ENCODE data around the gene ATG13.

The ATG13 gene

DNA sequence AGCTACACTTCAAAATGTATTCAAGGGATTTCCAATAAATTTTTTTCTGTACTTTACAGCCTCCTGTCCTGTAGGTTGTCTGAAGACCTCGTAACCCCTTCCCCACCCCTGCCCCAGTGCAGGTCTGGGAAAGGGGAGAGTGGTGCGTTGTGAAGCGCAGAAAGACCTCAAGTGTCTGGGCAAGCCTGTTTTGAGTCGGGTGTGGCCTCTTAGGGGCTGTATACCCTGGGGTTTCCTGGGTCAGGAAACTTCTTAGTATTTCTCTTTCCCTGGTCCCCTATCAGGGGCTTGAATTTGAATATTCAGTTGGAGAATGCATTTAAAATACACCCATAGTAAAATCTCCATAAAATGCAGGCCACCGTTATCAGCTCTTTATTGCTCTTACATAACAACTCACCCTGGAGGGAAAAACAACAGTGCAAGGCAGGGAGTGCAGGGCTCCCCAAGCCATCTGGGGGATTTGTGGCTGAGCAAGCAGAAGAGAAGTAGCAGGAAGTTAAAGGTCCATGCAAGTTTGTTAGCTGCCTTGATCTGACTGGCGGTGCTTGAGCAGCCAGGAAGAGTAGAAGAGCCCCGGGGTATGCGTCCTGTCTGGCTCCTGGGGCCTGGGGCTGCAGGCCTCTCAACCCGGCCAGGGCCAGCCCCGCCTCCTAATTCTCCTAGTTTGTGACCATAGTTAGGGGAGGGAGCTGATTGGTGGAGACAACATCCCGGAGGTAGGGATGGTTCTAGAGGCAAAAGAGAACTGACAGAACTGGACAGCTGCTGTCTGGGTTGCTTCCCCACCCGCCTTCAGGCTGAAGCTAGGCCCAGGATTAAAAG, 57.3 kb downstream of the ATG13 start:
- Histone ChIP-seq H3K9ac (ENCODE audit: low read length) (no peak overlapping the region), H3K4me1 (ENCODE audit: control insufficient read depth, insufficient read depth, low read length) (peaks cover 12% of the 10 kb centered on the region), H3K36me3 (ENCODE audit: control insufficient read depth, insufficient read depth, low read length) (peaks cover 44% of the 10 kb centered on the region), H3K27ac (ENCODE audit: low read depth, low read length) (peak overlapping the region; percentile 59), H3K27me3 (ENCODE audit: control insufficient read depth, insufficient read depth, low read length) (no peaks in the 10 kb centered on the region), H3K4me3 (ENCODE audit: low read length) (no peak overlapping the region)

DNA sequence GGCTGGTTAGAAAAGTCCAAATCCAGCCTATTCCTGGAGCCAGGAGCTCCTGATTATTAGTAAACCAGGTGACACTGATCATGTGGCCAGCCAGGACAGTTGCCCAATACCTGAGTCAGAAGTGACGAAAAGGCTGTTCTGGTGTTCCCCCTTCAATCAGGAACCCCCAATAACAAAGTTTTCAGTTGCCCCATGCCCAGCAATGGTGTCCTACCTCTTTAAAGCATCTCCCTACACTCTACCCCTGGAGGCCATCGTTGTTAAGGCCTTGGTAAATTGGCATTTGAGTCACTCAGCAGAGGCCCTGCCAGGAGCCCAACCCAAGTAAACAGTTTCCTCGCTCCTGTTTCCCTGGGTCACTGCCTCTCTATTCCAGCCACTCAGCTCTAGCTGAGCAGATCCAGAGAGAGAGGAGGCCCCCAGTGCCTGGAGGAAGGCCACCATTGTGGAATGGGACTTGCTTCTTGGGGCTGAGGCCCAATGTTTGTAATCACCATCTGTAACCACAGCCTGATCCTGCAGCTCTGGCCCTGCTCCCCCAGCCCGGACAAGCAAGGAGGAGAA, 58.0 kb downstream of the ATG13 start:
- no peak overlapping the region for H3K4me3 ChIP-seq (ENCODE audit: low read length)
- H3K4me1 ChIP-seq (ENCODE audit: control insufficient read depth, insufficient read depth, low read length) = peaks cover 12% of the 10 kb centered on the region

GRCh38 chr11:46675949-46676348, 58.6 kb downstream of the ATG13 start:
- H3K9ac ChIP-seq (ENCODE audit: low read length) = no peak overlapping the region

More for the DNA sequence above, 58.0 kb downstream of the ATG13 start:
- Histone ChIP-seq H3K9ac (ENCODE audit: low read length) (no peak overlapping the region), H3K36me3 (ENCODE audit: control insufficient read depth, insufficient read depth, low read length) (peaks cover 48% of the 10 kb centered on the region), H3K27me3 (ENCODE audit: control insufficient read depth, insufficient read depth, low read length) (no peaks in the 10 kb centered on the region), H3K27ac (ENCODE audit: low read depth, low read length) (peak overlapping the region; percentile 58)

DNA sequence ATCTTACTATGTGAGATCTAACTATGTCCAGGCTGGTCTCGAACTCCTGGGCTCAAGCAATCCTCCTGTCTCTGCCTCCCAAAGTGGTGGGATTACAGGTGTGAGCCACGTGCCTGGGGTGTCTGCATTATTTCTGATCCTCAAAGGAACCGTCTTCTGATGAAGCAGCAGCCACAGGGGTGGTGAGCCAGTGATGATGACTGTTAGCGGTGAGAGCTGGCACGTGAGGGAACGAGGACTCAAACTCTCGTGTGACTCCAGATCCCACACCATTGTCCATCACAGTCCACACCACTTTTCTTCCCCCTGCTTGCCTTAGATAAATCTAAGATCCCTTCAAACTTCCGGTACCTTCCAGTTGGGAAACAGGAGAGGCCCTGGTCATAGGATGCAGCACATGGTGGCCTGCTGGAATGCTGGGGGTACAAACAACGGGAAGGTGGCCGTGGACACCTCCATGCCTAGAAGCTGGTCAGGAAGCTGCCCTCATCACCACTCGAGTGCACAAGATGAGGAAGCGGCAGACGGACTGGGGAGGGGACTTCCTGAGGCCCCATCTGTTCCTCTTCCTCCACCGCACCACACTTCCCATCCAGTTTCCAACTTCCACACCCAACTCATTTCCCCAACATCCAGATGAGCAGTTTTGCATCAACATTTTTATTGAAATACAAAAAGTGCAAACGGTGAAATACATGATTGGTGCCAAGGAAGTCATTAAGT, 59.2 kb downstream of the ATG13 start:
- Histone ChIP-seq H3K27ac (ENCODE audit: low read depth, low read length) (no peak overlapping the region), H3K27me3 (ENCODE audit: control insufficient read depth, insufficient read depth, low read length) (no peaks in the 10 kb centered on the region), H3K4me3 (ENCODE audit: low read length) (no peak overlapping the region), H3K36me3 (ENCODE audit: control insufficient read depth, insufficient read depth, low read length) (peaks cover 45% of the 10 kb centered on the region), H3K9ac (ENCODE audit: low read length) (no peak overlapping the region), H3K4me1 (ENCODE audit: control insufficient read depth, insufficient read depth, low read length) (peaks cover 12% of the 10 kb centered on the region)

More at GRCh38 chr11:46675949-46676348, 58.6 kb downstream of the ATG13 start:
- Histone ChIP-seq H3K27me3 (ENCODE audit: control insufficient read depth, insufficient read depth, low read length) (no peaks in the 10 kb centered on the region), H3K36me3 (ENCODE audit: control insufficient read depth, insufficient read depth, low read length) (peaks cover 43% of the 10 kb centered on the region), H3K27ac (ENCODE audit: low read depth, low read length) (peak overlapping the region; percentile 58), H3K4me3 (ENCODE audit: low read length) (no peak overlapping the region), H3K4me1 (ENCODE audit: control insufficient read depth, insufficient read depth, low read length) (peaks cover 12% of the 10 kb centered on the region)

DNA sequence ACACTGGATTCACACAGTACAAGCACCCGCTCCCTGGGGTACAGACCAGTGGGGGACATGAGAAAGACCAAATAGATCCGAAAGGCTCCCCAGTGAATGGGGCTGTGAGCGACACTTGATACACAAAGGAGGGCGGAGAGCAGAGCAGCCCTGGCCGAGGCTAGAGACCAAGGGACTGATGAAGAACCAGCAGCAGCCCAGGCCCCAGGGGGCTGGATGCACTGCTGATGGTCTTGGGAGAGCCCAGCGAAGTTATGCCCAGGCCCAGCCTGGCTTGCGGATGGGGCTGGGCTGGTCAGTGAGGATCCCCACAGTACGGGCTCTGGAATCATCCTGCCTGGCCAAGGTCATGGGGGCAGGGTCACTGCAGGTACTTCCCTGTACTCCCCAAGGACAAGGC, 59.8 kb downstream of the ATG13 start:
- H3K4me3 ChIP-seq (ENCODE audit: low read length) = no peak overlapping the region
- no peaks in the 10 kb centered on the region for H3K27me3 ChIP-seq (ENCODE audit: control insufficient read depth, insufficient read depth, low read length)
- peaks cover 49% of the 10 kb centered on the region for H3K36me3 ChIP-seq (ENCODE audit: control insufficient read depth, insufficient read depth, low read length)
- H3K27ac ChIP-seq (ENCODE audit: low read depth, low read length) = no peak overlapping the region
- H3K9ac ChIP-seq (ENCODE audit: low read length) = no peak overlapping the region
- H3K4me1 ChIP-seq (ENCODE audit: control insufficient read depth, insufficient read depth, low read length) = peaks cover 12% of the 10 kb centered on the region

DNA sequence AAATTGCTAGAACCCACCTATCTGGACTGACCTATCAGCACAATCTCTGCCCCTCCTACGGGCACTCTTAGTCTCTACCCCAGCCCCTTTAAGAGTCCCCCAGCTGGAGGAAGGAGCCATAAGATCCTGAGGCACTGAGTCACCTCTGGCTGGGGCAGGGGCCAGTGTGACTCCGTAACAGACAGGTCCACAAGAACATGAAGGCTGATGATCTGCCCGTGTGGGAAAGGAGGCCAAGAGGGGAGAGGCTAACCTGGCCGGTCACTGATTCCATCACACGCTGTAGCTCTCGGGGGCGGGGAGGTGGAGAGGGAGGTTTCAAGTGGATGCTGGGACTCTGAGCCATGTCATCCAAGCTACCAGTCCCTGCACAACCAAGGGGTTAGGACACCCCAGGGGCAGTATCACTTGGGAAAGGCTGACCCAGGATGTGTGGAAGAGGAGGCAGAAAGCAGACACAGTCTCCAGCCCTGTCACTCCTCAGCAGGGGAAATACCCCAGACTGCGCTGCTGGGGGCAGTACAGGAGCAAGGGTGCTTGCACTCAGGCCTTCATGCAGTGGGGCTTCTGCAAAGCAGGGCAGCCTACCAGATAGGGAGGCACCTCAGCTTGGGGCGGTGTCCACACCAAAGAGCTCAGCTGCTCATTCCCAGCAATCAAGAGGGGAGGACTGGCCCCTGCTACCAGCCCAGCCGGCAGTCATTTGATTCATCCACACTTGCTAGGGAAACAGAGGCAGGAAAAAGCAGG, 60.8 kb downstream of the ATG13 start:
- Histone ChIP-seq H3K4me3 (ENCODE audit: low read length) (no peak overlapping the region), H3K9ac (ENCODE audit: low read length) (no peak overlapping the region), H3K36me3 (ENCODE audit: control insufficient read depth, insufficient read depth, low read length) (peaks cover 43% of the 10 kb centered on the region), H3K4me1 (ENCODE audit: control insufficient read depth, insufficient read depth, low read length) (peaks cover 12% of the 10 kb centered on the region), H3K27ac (ENCODE audit: low read depth, low read length) (no peak overlapping the region), H3K27me3 (ENCODE audit: control insufficient read depth, insufficient read depth, low read length) (no peaks in the 10 kb centered on the region)

GRCh38 chr11:46678741-46679130, 61.4 kb downstream of the ATG13 start:
- no peak overlapping the region for H3K27ac ChIP-seq (ENCODE audit: low read depth, low read length)
- H3K4me3 ChIP-seq (ENCODE audit: low read length) = no peak overlapping the region
- H3K4me1 ChIP-seq (ENCODE audit: control insufficient read depth, insufficient read depth, low read length) = peaks cover 12% of the 10 kb centered on the region
- H3K36me3 ChIP-seq (ENCODE audit: control insufficient read depth, insufficient read depth, low read length) = peaks cover 41% of the 10 kb centered on the region
- H3K9ac ChIP-seq (ENCODE audit: low read length) = no peak overlapping the region
- H3K27me3 ChIP-seq (ENCODE audit: control insufficient read depth, insufficient read depth, low read length) = no peaks in the 10 kb centered on the region

- H3K36me3 ChIP-seq (ENCODE audit: control insufficient read depth, insufficient read depth, low read length) = peaks cover 38% of the 10 kb centered on the region
- H3K4me3 ChIP-seq (ENCODE audit: low read length) = no peak overlapping the region
- H3K9ac ChIP-seq (ENCODE audit: low read length) = no peak overlapping the region
- H3K27me3 ChIP-seq (ENCODE audit: control insufficient read depth, insufficient read depth, low read length) = no peaks in the 10 kb centered on the region
- H3K27ac ChIP-seq (ENCODE audit: low read depth, low read length) = no peak overlapping the region
- peaks cover 12% of the 10 kb centered on the region for H3K4me1 ChIP-seq (ENCODE audit: control insufficient read depth, insufficient read depth, low read length)
These were observed 62.1 kb downstream of the ATG13 start for GRCh38 chr11:46679241-46680163.

- H3K4me3 ChIP-seq (ENCODE audit: low read length) = no peak overlapping the region
- H3K27me3 ChIP-seq (ENCODE audit: control insufficient read depth, insufficient read depth, low read length) = no peaks in the 10 kb centered on the region
- H3K36me3 ChIP-seq (ENCODE audit: control insufficient read depth, insufficient read depth, low read length) = peaks cover 38% of the 10 kb centered on the region
- H3K9ac ChIP-seq (ENCODE audit: low read length) = no peak overlapping the region
- peaks cover 8% of the 10 kb centered on the region for H3K4me1 ChIP-seq (ENCODE audit: control insufficient read depth, insufficient read depth, low read length)
- no peak overlapping the region for H3K27ac ChIP-seq (ENCODE audit: low read depth, low read length)
These were observed 62.9 kb downstream of the ATG13 start for GRCh38 chr11:46680164-46680760.

GRCh38 chr11:46680815-46681214, 63.5 kb downstream of the ATG13 start:
- Histone ChIP-seq H3K36me3 (ENCODE audit: control insufficient read depth, insufficient read depth, low read length) (peaks cover 38% of the 10 kb centered on the region), H3K27me3 (ENCODE audit: control insufficient read depth, insufficient read depth, low read length) (no peaks in the 10 kb centered on the region), H3K4me3 (ENCODE audit: low read length) (no peak overlapping the region), H3K9ac (ENCODE audit: low read length) (no peak overlapping the region), H3K4me1 (ENCODE audit: control insufficient read depth, insufficient read depth, low read length) (peaks cover 3% of the 10 kb centered on the region), H3K27ac (ENCODE audit: low read depth, low read length) (no peak overlapping the region)

DNA sequence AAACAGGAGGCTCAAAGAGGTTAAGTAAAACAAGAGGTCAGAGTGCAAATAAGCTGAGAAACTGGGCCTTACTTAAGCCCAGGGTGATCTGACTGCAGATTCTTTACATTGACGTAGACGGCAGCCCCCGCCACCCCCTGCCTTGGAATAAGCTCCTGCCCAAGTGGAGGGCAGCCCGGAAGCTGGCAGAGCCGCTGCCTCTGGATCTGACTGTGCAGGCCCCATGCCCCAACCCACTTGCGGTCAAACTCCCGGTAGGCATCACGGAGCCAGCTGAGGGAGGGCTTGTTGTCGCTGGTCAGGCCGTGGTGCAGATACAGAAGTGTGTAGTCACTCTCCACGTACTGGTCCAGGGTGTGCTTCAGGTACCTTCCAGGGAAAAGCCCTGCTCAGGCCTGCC, 64.5 kb downstream of the ATG13 start:
- H3K9ac ChIP-seq (ENCODE audit: low read length) = no peak overlapping the region
- no peak overlapping the region for H3K4me3 ChIP-seq (ENCODE audit: low read length)
- peaks cover 35% of the 10 kb centered on the region for H3K36me3 ChIP-seq (ENCODE audit: control insufficient read depth, insufficient read depth, low read length)
- H3K4me1 ChIP-seq (ENCODE audit: control insufficient read depth, insufficient read depth, low read length) = no peaks in the 10 kb centered on the region
- no peak overlapping the region for H3K27ac ChIP-seq (ENCODE audit: low read depth, low read length)
- H3K27me3 ChIP-seq (ENCODE audit: control insufficient read depth, insufficient read depth, low read length) = no peaks in the 10 kb centered on the region

Data from rectal smooth muscle tissue (tissue), 1 donor.